Measurements from ENCODE around the gene UHRF2. TPM values are rescaled to one million over a fixed set of nuclear protein-coding genes. Genes with fewer than 3 reads are reported as not detected.
"Not testable (repeated sequence)": the region's sequence is repeated elsewhere in the genome, so short reads cannot be mapped to it uniquely, and the experiment has no call there.

Gene UHRF2
- total RNA-seq, 1 donor from 2014 or later = 22.8 TPM

GRCh38 chr9:6525326-6526045 is 112.5 kb downstream of the UHRF2 start:
- intact Hi-C loops (cut with DNase I) = no loop called here
- Histone ChIP-seq H3K27me3 (no peaks in the 10 kb centered on the region), H3K4me3 (no peak overlapping the region), H3K36me3 (no peaks in the 10 kb centered on the region), H3K4me1 (no peaks in the 10 kb centered on the region), H3K9me3 (peaks cover 7 to 17% of the 10 kb centered on the region in 2 donors), H3K27ac (no peak overlapping the region)
- no peak for DNase-seq (ENCODE audit: low spot score in 2 of 2)
- TF ChIP-seq, protein P1, sequence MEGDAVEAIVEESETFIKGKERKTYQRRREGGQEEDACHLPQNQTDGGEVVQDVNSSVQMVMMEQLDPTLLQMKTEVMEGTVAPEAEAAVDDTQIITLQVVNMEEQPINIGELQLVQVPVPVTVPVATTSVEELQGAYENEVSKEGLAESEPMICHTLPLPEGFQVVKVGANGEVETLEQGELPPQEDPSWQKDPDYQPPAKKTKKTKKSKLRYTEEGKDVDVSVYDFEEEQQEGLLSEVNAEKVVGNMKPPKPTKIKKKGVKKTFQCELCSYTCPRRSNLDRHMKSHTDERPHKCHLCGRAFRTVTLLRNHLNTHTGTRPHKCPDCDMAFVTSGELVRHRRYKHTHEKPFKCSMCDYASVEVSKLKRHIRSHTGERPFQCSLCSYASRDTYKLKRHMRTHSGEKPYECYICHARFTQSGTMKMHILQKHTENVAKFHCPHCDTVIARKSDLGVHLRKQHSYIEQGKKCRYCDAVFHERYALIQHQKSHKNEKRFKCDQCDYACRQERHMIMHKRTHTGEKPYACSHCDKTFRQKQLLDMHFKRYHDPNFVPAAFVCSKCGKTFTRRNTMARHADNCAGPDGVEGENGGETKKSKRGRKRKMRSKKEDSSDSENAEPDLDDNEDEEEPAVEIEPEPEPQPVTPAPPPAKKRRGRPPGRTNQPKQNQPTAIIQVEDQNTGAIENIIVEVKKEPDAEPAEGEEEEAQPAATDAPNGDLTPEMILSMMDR (IDR thresholded peaks at IDR 0.05) = no peak

GRCh38 chr9:6535594-6535993 is 122.6 kb downstream of the UHRF2 start:
- intact Hi-C loops (cut with DNase I) = no loop called here
- H3K27ac ChIP-seq = no peak overlapping the region
- TF ChIP-seq, protein P1 (IDR thresholded peaks at IDR 0.05) = no peak
- H3K27me3 ChIP-seq = no peaks in the 10 kb centered on the region
- no peaks in the 10 kb centered on the region for H3K9me3 ChIP-seq
- H3K4me3 ChIP-seq = no peak overlapping the region
- no peaks in the 10 kb centered on the region for H3K36me3 ChIP-seq
- H3K4me1 ChIP-seq = no peaks in the 10 kb centered on the region
- DNase-seq (ENCODE audit: low spot score in 2 of 2) = no peak

GRCh38 chr9:6538666-6539071 is 125.7 kb downstream of the UHRF2 start:
- Histone ChIP-seq H3K27ac (no peak overlapping the region), H3K27me3 (no peaks in the 10 kb centered on the region), H3K36me3 (no peaks in the 10 kb centered on the region), H3K4me3 (no peak overlapping the region), H3K9me3 (no peaks in the 10 kb centered on the region), H3K4me1 (no peaks in the 10 kb centered on the region)
- DNase-seq (ENCODE audit: low spot score in 2 of 2) = no peak
- intact Hi-C loops (cut with DNase I) = no loop called here
- TF ChIP-seq, protein P1 (IDR thresholded peaks at IDR 0.05) = no peak

DNA sequence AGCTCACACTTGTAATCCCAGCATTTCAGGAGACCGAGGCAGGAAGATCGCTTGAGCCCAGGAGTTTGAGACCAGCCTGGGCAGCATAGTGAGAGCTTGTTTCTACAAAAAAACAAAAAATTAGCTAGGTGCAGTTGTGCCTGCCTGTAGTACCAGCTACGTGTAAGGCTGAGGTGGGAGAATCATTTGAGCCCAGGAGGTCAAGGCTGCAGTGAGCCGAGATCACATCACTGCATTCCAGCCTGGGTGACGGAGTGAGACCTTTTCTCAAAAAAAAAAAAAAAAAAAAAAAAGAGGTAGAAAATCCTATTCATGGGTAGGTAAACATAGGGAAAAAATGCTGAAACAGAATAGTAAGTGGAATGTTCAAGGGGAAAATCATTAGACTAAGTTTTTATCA is 129.6 kb downstream of the UHRF2 start:
- H3K9me3 ChIP-seq; H3K4me1 ChIP-seq; H3K36me3 ChIP-seq; DNase-seq (ENCODE audit: low spot score in 2 of 2); H3K27me3 ChIP-seq; H3K27ac ChIP-seq; intact Hi-C loops (cut with DNase I); H3K4me3 ChIP-seq: not testable (repeated sequence)

GRCh38 chr9:6543204-6543603 is 130.2 kb downstream of the UHRF2 start:
- H3K9me3 ChIP-seq = no peaks in the 10 kb centered on the region
- no peaks in the 10 kb centered on the region for H3K4me1 ChIP-seq
- no peaks in the 10 kb centered on the region for H3K36me3 ChIP-seq
- H3K4me3 ChIP-seq = no peak overlapping the region
- no peak overlapping the region for H3K27ac ChIP-seq
- H3K27me3 ChIP-seq = no peaks in the 10 kb centered on the region
- no peak for DNase-seq (ENCODE audit: low spot score in 2 of 2)
- intact Hi-C loops (cut with DNase I) = no loop called here
- TF ChIP-seq, protein P1 (IDR thresholded peaks at IDR 0.05) = no peak

DNA sequence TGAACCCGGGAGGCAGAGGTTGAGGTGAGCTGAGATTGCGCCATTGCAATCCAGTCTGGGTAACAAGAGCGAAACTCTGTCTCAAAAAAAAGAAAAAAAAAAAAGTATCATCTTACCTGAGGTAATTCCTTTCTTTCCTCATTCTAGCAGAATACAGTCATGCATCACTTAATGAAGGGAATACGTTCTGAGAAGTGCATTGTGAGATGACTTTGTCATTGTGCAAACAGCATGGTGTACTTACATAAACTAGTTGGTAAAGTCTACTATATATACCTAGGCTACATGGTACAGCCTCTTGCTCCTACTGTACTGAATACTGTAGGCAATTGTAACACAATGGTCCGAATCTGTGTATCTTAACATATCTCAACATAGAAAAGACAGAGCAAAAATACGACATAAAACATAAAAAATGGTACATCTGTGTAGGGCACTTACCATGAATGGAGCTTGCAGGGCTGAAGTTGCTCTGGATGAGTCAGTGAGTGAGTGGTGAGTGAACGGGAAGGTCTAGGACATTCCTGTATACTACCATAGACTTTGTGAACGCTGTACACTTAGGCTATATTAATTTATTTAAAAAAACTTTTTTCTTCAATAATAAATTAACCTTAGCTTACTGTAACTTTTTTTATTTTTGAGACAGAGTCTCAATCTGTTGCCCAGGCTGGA is 132.2 kb downstream of the UHRF2 start:
- no peak overlapping the region for H3K4me3 ChIP-seq
- no peaks in the 10 kb centered on the region for H3K36me3 ChIP-seq
- intact Hi-C loops (cut with DNase I) = no loop called here
- H3K9me3 ChIP-seq = no peaks in the 10 kb centered on the region
- no peak for DNase-seq (ENCODE audit: low spot score in 2 of 2)
- no peak overlapping the region for H3K27ac ChIP-seq
- no peaks in the 10 kb centered on the region for H3K27me3 ChIP-seq
- TF ChIP-seq, protein P1 (IDR thresholded peaks at IDR 0.05) = no peak
- no peaks in the 10 kb centered on the region for H3K4me1 ChIP-seq

Data from ascending aorta (tissue), 2 donors.